Tibial artery (tissue), 4 donors: ENCODE results near the gene UBQLN1.

Source experiments
- DNase-seq, 2 donors: peaks; one replicate each; pipeline ENCODE4 v3.0.0-alpha.2; 2019
- H3K27ac ChIP-seq, 2 donors: fragments of 200-600 bp; sonication (generic) in 1 of 2; 1 replicate in 1 of 2; 2 replicates in 1 of 2; pipeline ENCODE4 v1.5.1; 2018 to 2019; ENCODE audit warnings: mild to moderate bottlenecking in 1 of 2
- H3K27me3 ChIP-seq, 2 donors: fragments of 200-600 bp; sonication (generic) in 1 of 2; one replicate each; pipeline versions ENCODE4 v1.5.1 to v1.6.0; 2016 to 2019
- H3K36me3 ChIP-seq, 3 donors: fragments of 200-600 bp; sonication (generic) in 2 of 3; one replicate each; pipeline ENCODE4 v1.5.1; 2016 to 2019; ENCODE audit warnings: mild to moderate bottlenecking in 2 of 3
- H3K4me1 ChIP-seq, 4 donors: fragments of 200-600 bp; sonication (generic) in 2 of 4; 1 replicate in 3 of 4; 2 replicates in 1 of 4; pipeline ENCODE4 v1.5.1; 2016 to 2019
- H3K4me3 ChIP-seq, 2 donors: fragments of 200-600 bp; sonication (generic) in 1 of 2; 1 replicate in 1 of 2; 2 replicates in 1 of 2; pipeline ENCODE4 v1.5.1; 2018 to 2019; ENCODE audit warnings: mild to moderate bottlenecking in 2 of 2
- H3K9me3 ChIP-seq, 3 donors: fragments of 200-600 bp; sonication (generic) in 1 of 3; one replicate each; pipeline ENCODE4 v1.5.1; 2016 to 2019
- CTCF ChIP-seq, 2 experiments: fragments of 200-600 bp in 1 of 2; fragments of 450-650 bp in 1 of 2; IDR thresholded peaks; one replicate each; pipeline ENCODE4 v1.5.1; 2017 to 2019; ENCODE audit warnings: antibody characterized with exemption in 2 of 2, mild to moderate bottlenecking in 1 of 2, moderate library complexity in 1 of 2
- intact Hi-C: fragments of 100-400 bp; cut with DNase I; formaldehyde crosslinking; loops from one replicate; pipeline ENCODE4 v1.15.0; 2023; ENCODE audit warnings: low total_unique reads

UBQLN1 gene

GRCh38 chr9:83649080-83649479, 58.7 kb downstream of the UBQLN1 start:
- intact Hi-C loops, result no loop called here
- Histone ChIP-seq H3K36me3 (peaks cover 21 to 65% (median 58%) of the 10 kb centered on the region in 3 donors), H3K27me3 (no peaks in the 10 kb centered on the region), H3K4me1 (no peaks in the 10 kb centered on the region), H3K4me3 (no peak overlapping the region), H3K9me3 (no peaks in the 10 kb centered on the region), H3K27ac (no peak overlapping the region)
- peak; percentile 52 to 61 for TF ChIP-seq CTCF (IDR thresholded peaks at IDR 0.05)
- DNase-seq, result peak; percentile 42 to 70

- H3K9me3 ChIP-seq, result no peaks in the 10 kb centered on the region
- no peak overlapping the region for H3K4me3 ChIP-seq
- no peak for DNase-seq
- no peaks in the 10 kb centered on the region for H3K4me1 ChIP-seq
- H3K36me3 ChIP-seq, result peaks cover 4 to 57% (median 35%) of the 10 kb centered on the region in 3 donors
- no peak for TF ChIP-seq CTCF (IDR thresholded peaks at IDR 0.05)
- H3K27me3 ChIP-seq, result no peaks in the 10 kb centered on the region
- intact Hi-C loops, result no loop called here
- no peak overlapping the region for H3K27ac ChIP-seq
Measured at GRCh38 chr9:83646500-83647239, 61.1 kb downstream of the UBQLN1 start.

GRCh38 chr9:83642793-83643192, 65.0 kb downstream of the UBQLN1 start:
- Histone ChIP-seq H3K27me3 (no peaks in the 10 kb centered on the region), H3K4me3 (no peak overlapping the region), H3K4me1 (no peaks in the 10 kb centered on the region), H3K9me3 (no peaks in the 10 kb centered on the region), H3K27ac (no peak overlapping the region), H3K36me3 (peaks cover 0 to 38% (median 15%) of the 10 kb centered on the region in 3 donors)
- DNase-seq, result no peak
- intact Hi-C loops, result no loop called here
- no peak for TF ChIP-seq CTCF (IDR thresholded peaks at IDR 0.05)

- Histone ChIP-seq H3K27me3 (no peaks in the 10 kb centered on the region), H3K4me3 (no peak overlapping the region), H3K9me3 (no peaks in the 10 kb centered on the region), H3K27ac (no peak overlapping the region), H3K36me3 (peaks cover 0 to 14% (median 0%) of the 10 kb centered on the region in 3 donors), H3K4me1 (no peaks in the 10 kb centered on the region)
- intact Hi-C loops, result no loop called here
- DNase-seq, result no peak
- no peak for TF ChIP-seq CTCF (IDR thresholded peaks at IDR 0.05)
Measured at GRCh38 chr9:83639266-83639665, 68.5 kb downstream of the UBQLN1 start.

- H3K4me3 ChIP-seq, result no peak overlapping the region
- no peak overlapping the region for H3K27ac ChIP-seq
- no peaks in the 10 kb centered on the region for H3K27me3 ChIP-seq
- H3K36me3 ChIP-seq, result no peaks in the 10 kb centered on the region
- no peak for DNase-seq
- intact Hi-C loops, result no loop called here
- H3K4me1 ChIP-seq, result no peaks in the 10 kb centered on the region
- H3K9me3 ChIP-seq, result no peaks in the 10 kb centered on the region
- TF ChIP-seq CTCF (IDR thresholded peaks at IDR 0.05), result no peak
Measured at GRCh38 chr9:83637389-83637788, 70.4 kb downstream of the UBQLN1 start.
